BJ (cell line): Measurements from ENCODE around the gene BPIFB4. TPM values are rescaled to one million over a fixed set of nuclear protein-coding genes. Genes with fewer than 3 reads are reported as not detected.
"Not testable (repeated sequence)": the region's sequence is repeated elsewhere in the genome, so short reads cannot be mapped to it uniquely, and the experiment has no call there.

Source experiments
- CTCF ChIA-PET: fragments of 350-600 bp; formaldehyde crosslinking; extraction: SDS; loops from one replicate; lab custom pipeline; 2021; ENCODE audit warnings: antibody characterized with exemption, inconsistent platforms; lab: Yijun Ruan, JAX
- POLR2A ChIA-PET: fragments of 300-600 bp; sonication (Branson Sonifier 250); formaldehyde crosslinking; extraction: SDS; loops from one replicate; lab custom pipeline; 2021; ENCODE audit warnings: antibody characterized with exemption; lab: Charles Lee
- DNase-seq: peaks from one replicate; pipeline ENCODE4 v3.0.0-alpha.2; 2011; ENCODE audit warnings: low read depth
- H3K27me3 ChIP-seq: 2 replicates; pipeline ENCODE4 v1.6.0; 2011; ENCODE audit warnings: low read length; ENCODE audit not compliant: control insufficient read depth, insufficient read depth
- H3K36me3 ChIP-seq: 2 replicates; pipeline ENCODE4 v1.5.1; 2011; ENCODE audit warnings: low read length; ENCODE audit not compliant: control insufficient read depth, insufficient read depth
- H3K4me3 ChIP-seq: 2 replicates; pipeline ENCODE4 v1.5.1; 2011; ENCODE audit warnings: low read depth, mild to moderate bottlenecking, control low read depth, low read length
- CTCF ChIP-seq: IDR thresholded peaks from 2 replicates; pipeline ENCODE4 v1.5.1; 2011; ENCODE audit warnings: low read depth, mild to moderate bottlenecking, control low read depth, inconsistent platforms, low read length, moderate library complexity; ENCODE audit not compliant: insufficient read depth
- polyA plus RNA-seq: library from polyadenylated mRNA; depleted of rRNA; stranded (reverse); fragments of >200 nt; gene quantifications from 2 replicates; pipeline ENCODE4 v1.2.3, GENCODE V29; 2011

Gene BPIFB4
- polyA plus RNA-seq, 1 experiment: not detected

DNA sequence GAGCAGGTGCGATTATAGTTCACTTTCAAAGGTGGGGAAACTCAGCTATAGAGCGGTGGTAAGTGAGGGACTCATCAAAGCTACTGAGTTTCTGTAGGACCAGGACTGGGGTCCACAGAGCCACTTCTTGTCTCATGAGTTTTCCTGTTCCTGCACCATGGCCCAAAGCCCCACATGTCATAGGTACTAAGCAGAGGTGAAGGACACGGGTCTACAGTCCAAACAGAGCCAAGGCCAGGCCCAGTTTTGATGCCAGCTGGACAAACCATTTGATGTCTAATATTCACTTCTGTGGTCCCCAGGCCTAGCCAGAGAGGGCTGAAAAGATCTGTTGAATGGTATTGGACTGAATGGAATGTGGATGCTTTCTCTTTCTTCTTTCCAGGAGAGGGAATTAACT is 37.0 kb upstream of the BPIFB4 start:
- H3K4me3 ChIP-seq: no peak overlapping the region
- no peak for DNase-seq
- CTCF ChIA-PET: interaction anchor here (0.5 to 1.0 kb wide), 2 partner anchors 36 to 368 kb away, joined by 3 read pairs; no protein-coding TSS in a partner anchor
- TF ChIP-seq CTCF: no peak
- POLR2A ChIA-PET: no interaction called here
- H3K36me3 ChIP-seq: no peaks in the 10 kb centered on the region
- no peaks in the 10 kb centered on the region for H3K27me3 ChIP-seq

GRCh38 chr20:33042983-33043730 is 36.3 kb upstream of the BPIFB4 start:
- H3K27me3 ChIP-seq: no peaks in the 10 kb centered on the region
- CTCF ChIA-PET: interaction anchor here (1.0 kb wide), 1 partner anchor 13 kb away, joined by 3 read pairs; no protein-coding TSS in a partner anchor
- POLR2A ChIA-PET: no interaction called here
- no peak overlapping the region for H3K4me3 ChIP-seq
- DNase-seq: no peak
- TF ChIP-seq CTCF: no peak
- no peaks in the 10 kb centered on the region for H3K36me3 ChIP-seq

DNA sequence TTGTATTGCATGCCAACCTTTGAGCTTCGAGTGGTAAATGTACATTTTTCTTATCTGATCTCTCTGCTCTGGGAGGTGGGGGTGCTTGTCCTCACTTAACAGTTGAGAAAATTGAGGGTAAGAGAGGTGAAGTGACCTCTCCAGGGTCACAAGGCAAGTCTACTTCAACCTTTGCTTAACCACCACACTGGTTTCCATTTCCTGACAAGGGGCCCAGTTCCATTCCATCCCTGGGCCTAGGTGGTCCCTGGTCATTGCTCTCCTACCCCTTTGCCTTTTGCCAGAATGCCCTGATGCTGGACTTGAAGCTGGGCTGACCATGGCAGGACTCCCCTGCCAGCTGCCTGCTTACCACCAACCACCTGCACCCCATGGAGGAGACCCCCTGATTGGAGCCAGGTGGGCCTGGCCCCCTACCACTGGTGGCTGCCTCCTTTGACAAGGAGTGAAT is 35.7 kb upstream of the BPIFB4 start:
- Histone ChIP-seq H3K36me3 (no peaks in the 10 kb centered on the region), H3K4me3 (no peak overlapping the region), H3K27me3 (no peaks in the 10 kb centered on the region)
- DNase-seq: no peak
- ChIA-PET POLR2A (no interaction called here), CTCF (interaction anchor here (1.0 kb wide), 1 partner anchor 12 kb away, joined by 3 read pairs; no protein-coding TSS in a partner anchor)
- TF ChIP-seq CTCF: no peak

GRCh38 chr20:33045129-33045721 is 34.2 kb upstream of the BPIFB4 start:
- H3K27me3 ChIP-seq, H3K4me3 ChIP-seq, H3K36me3 ChIP-seq, DNase-seq, POLR2A ChIA-PET, CTCF ChIA-PET: not testable (repeated sequence)

DNA sequence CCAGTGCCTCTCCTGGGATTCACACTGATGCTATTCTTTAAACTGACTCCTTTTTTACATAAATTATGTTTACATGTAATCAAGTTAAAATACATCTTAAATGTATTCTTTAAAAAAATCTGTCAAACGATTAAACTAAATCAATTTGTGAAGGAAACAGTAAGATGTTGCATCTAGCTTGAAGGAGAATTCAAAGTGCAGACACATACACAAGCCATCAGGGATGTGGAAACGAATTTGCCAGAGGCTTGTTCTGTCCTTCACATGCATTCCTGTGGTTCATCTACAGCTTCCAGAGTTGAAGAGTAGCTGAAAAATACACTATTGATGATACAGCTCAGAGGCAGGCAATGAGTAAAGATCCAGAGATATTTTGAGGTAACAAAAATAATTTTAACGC is 33.0 kb upstream of the BPIFB4 start:
- CTCF ChIA-PET: no interaction called here
- no peaks in the 10 kb centered on the region; the same call in 1 of the 2 replicates for H3K27me3 ChIP-seq
- no peaks in the 10 kb centered on the region for H3K36me3 ChIP-seq
- H3K4me3 ChIP-seq: no peak overlapping the region
- no peak for TF ChIP-seq CTCF
- DNase-seq: no peak
- POLR2A ChIA-PET: no interaction called here
